ENCODE data around the gene ANKRD36C.
"Not testable (repeated sequence)": the region's sequence is repeated elsewhere in the genome, so short reads cannot be mapped to it uniquely, and the experiment has no call there.

DNA sequence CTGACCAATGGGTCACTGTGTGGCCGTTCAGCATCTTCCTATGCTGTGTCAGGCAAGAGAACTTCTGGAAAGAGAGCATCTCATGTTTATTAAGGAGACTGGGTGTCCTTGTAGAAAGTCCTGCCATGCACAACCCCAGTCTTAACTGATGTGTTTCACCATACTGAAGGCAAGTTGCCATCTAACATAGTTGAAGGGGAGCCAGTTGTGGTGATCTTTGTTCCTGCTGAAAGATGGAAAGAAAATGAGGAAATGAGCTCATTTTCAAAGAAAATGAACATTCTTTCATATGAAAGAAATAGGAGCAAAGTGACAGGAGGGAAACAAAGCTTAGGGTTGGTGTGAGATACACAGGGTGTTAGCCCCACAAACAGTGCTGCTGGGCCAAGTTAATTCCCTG, 178.3 kb downstream of the ANKRD36C start:
- TF ChIP-seq FOXJ3 (CRISPR knock-in tag; IDR thresholded peaks at IDR 0.05; ENCODE audit: borderline replicate concordance); JUN (CRISPR knock-in tag; IDR thresholded peaks at IDR 0.05); MXD4 (CRISPR knock-in tag; IDR thresholded peaks at IDR 0.05; ENCODE audit: borderline replicate concordance): not testable (repeated sequence)
- TF ChIP-seq, protein P1, sequence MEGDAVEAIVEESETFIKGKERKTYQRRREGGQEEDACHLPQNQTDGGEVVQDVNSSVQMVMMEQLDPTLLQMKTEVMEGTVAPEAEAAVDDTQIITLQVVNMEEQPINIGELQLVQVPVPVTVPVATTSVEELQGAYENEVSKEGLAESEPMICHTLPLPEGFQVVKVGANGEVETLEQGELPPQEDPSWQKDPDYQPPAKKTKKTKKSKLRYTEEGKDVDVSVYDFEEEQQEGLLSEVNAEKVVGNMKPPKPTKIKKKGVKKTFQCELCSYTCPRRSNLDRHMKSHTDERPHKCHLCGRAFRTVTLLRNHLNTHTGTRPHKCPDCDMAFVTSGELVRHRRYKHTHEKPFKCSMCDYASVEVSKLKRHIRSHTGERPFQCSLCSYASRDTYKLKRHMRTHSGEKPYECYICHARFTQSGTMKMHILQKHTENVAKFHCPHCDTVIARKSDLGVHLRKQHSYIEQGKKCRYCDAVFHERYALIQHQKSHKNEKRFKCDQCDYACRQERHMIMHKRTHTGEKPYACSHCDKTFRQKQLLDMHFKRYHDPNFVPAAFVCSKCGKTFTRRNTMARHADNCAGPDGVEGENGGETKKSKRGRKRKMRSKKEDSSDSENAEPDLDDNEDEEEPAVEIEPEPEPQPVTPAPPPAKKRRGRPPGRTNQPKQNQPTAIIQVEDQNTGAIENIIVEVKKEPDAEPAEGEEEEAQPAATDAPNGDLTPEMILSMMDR (IDR thresholded peaks at IDR 0.05) = not testable (repeated sequence)

All from WTC11 (cell line).